ENCODE results near the gene TK2. TPM values are rescaled to one million over a fixed set of nuclear protein-coding genes. Genes with fewer than 3 reads are reported as not detected.
A peak's percentile ranks its signal among the peaks of the same experiment; 100 is the strongest.

The TK2 gene
- total and polyA plus RNA-seq, 9 of the 15 experiments (the other 6 are each of a cell fraction or from before 2014, with no cell fraction given) = 1.1 to 10.2 (median 5.3) TPM

- TF ChIP-seq GTF2E2 (tag; IDR thresholded peaks at IDR 0.05) (peak; percentile 93), CHD2 (IDR thresholded peaks at IDR 0.05; ENCODE audit: low read depth, low read length) (peak; percentile 83), ZNF609 (CRISPR knock-in tag; IDR thresholded peaks at IDR 0.05; ENCODE audit: borderline replicate concordance) (peak; percentile 82; the same call in 1 of the 2 replicates), ATF1 (CRISPR knock-in tag; IDR thresholded peaks at IDR 0.05) (no peak), ATF1 (tag; IDR thresholded peaks at IDR 0.05) (peak; percentile 57), THAP12 (CRISPR knock-in tag; IDR thresholded peaks at IDR 0.05) (no peak; the same call in none of the 2 replicates), SPI1 (IDR thresholded peaks at IDR 0.05; ENCODE audit: borderline replicate concordance, low read depth, low read length) (no peak), ZNF79 (CRISPR knock-in tag; IDR thresholded peaks at IDR 0.05; ENCODE audit: low read depth) (no peak), YBX1 (IDR thresholded peaks at IDR 0.05) (no peak), ZNF778 (CRISPR knock-in tag; IDR thresholded peaks at IDR 0.05) (no peak), EP300 (IDR thresholded peaks at IDR 0.05; ENCODE audit: low read length) (no peak; the same call in 1 of the 2 replicates), RFX5 (IDR thresholded peaks at IDR 0.05; ENCODE audit: low read depth, low read length) (no peak), ZNF592 (IDR thresholded peaks at IDR 0.05) (peak; percentile 96), NR2F6 (CRISPR knock-in tag; IDR thresholded peaks at IDR 0.05) (no peak), ZNF707 (CRISPR knock-in tag; conservative IDR thresholded peaks at IDR 0.05) (no peak)
Measured at GRCh38 chr16:66552286-66553177, 2.6 kb upstream of the TK2 start, which contains the start of gene CKLF (continued).
